HG03558 (cell line): ENCODE results near the gene ETNK1.

ENCODE experiments used
- ATAC-seq: cut with Tn5 transposase; IDR thresholded peaks from one replicate; pipeline ENCODE4 v1.9.1; 2021; ENCODE audit warnings: moderate number of reproducible peaks; ENCODE audit not compliant: unreplicated experiment; ENCODE audit errors: extremely low read depth

Gene ETNK1

GRCh38 chr12:22631863-22632463 lies 7.0 kb downstream of the ETNK1 start:
- ATAC-seq, result no peak

- ATAC-seq, result no peak
These were observed 9.9 kb downstream of the ETNK1 start for GRCh38 chr12:22634883-22635282.

GRCh38 chr12:22635812-22636211 lies 10.8 kb downstream of the ETNK1 start:
- no peak for ATAC-seq

GRCh38 chr12:22640851-22641250 lies 15.9 kb downstream of the ETNK1 start:
- no peak for ATAC-seq

- ATAC-seq, result no peak
These were observed 16.5 kb downstream of the ETNK1 start for GRCh38 chr12:22641353-22642053.

GRCh38 chr12:22648668-22649067 lies 23.7 kb downstream of the ETNK1 start:
- no peak for ATAC-seq

- no peak for ATAC-seq
These were observed 28.1 kb downstream of the ETNK1 start for GRCh38 chr12:22653075-22653474.

- no peak for ATAC-seq
These were observed 28.8 kb downstream of the ETNK1 start for GRCh38 chr12:22653791-22654190.

- ATAC-seq, result no peak
These were observed 31.4 kb downstream of the ETNK1 start for GRCh38 chr12:22656376-22656775.

- ATAC-seq, result no peak
These were observed 31.9 kb downstream of the ETNK1 start for GRCh38 chr12:22656831-22657230.

GRCh38 chr12:22657538-22657937 lies 32.6 kb downstream of the ETNK1 start:
- ATAC-seq, result no peak

- ATAC-seq, result no peak
These were observed 33.2 kb downstream of the ETNK1 start for GRCh38 chr12:22658214-22658613.

- ATAC-seq, result no peak
These were observed 37.4 kb downstream of the ETNK1 start for GRCh38 chr12:22662356-22662755.

- no peak for ATAC-seq
These were observed 40.5 kb downstream of the ETNK1 start for GRCh38 chr12:22665476-22665875.

- no peak for ATAC-seq
These were observed 42.2 kb downstream of the ETNK1 start for GRCh38 chr12:22667122-22667521.

GRCh38 chr12:22668441-22668840 lies 43.5 kb downstream of the ETNK1 start:
- ATAC-seq, result no peak

- no peak for ATAC-seq
These were observed 45.8 kb downstream of the ETNK1 start for GRCh38 chr12:22670762-22671161.

- no peak for ATAC-seq
These were observed 48.0 kb downstream of the ETNK1 start for GRCh38 chr12:22672951-22673350.

GRCh38 chr12:22677781-22678574 lies 53.0 kb downstream of the ETNK1 start:
- ATAC-seq, result no peak

- ATAC-seq, result no peak
These were observed 57.7 kb downstream of the ETNK1 start for GRCh38 chr12:22682663-22683062.

GRCh38 chr12:22683131-22683530 lies 58.2 kb downstream of the ETNK1 start:
- ATAC-seq, result no peak
